DOHH2 (cell line): ENCODE results near the gene CLCN6.

Source experiments
- H3F3A ChIP-seq: fragments of 200-600 bp; sonication (generic), shearing (Covaris generic); 2 replicates; pipeline ENCODE4 v1.6.0; 2016; ENCODE audit warnings: antibody characterized with exemption, mild to moderate bottlenecking; ENCODE audit not compliant: control insufficient read depth, insufficient read depth
- H3K27ac ChIP-seq: fragments of 200-600 bp; sonication (generic); 2 replicates; pipeline ENCODE4 v1.5.1; 2014; ENCODE audit warnings: low read depth, mild to moderate bottlenecking, low read length, moderate library complexity
- H3K27me3 ChIP-seq: fragments of 200-600 bp; sonication (generic); 2 replicates; pipeline ENCODE4 v1.6.1; 2014; ENCODE audit warnings: mild to moderate bottlenecking, low read length, mixed read lengths; ENCODE audit not compliant: control insufficient read depth
- H3K36me3 ChIP-seq: fragments of 200-600 bp; sonication (generic); 2 replicates; pipeline ENCODE4 v1.6.1; 2014; ENCODE audit warnings: mild to moderate bottlenecking, low read length, moderate library complexity, mixed read lengths; ENCODE audit not compliant: control insufficient read depth
- H3K4me1 ChIP-seq: fragments of 200-600 bp; sonication (generic); 2 replicates; pipeline ENCODE4 v1.6.1; 2014; ENCODE audit warnings: mild to moderate bottlenecking, low read length, mixed read lengths; ENCODE audit not compliant: control insufficient read depth
- H3K4me2 ChIP-seq: fragments of 200-600 bp; sonication (generic); 2 replicates; pipeline ENCODE4 v1.6.0; 2014; ENCODE audit warnings: mild to moderate bottlenecking, low read length, moderate library complexity
- H3K4me3 ChIP-seq: fragments of 200-600 bp; sonication (generic); 2 replicates; pipeline ENCODE4 v1.5.1; 2014; ENCODE audit warnings: mild to moderate bottlenecking, low read length, mixed read lengths
- H3K79me2 ChIP-seq: fragments of 200-600 bp; sonication (generic); 2 replicates; pipeline ENCODE4 v1.6.1; 2014; ENCODE audit warnings: mild to moderate bottlenecking, low read length, mixed read lengths; ENCODE audit not compliant: control insufficient read depth
- H3K9me2 ChIP-seq: fragments of 200-600 bp; sonication (generic); replicated peaks from 2 replicates; pipeline ENCODE4 v1.6.1; 2014; ENCODE audit warnings: mild to moderate bottlenecking, low read length, mixed read lengths; ENCODE audit not compliant: control insufficient read depth
- H3K9me3 ChIP-seq: fragments of 200-600 bp; sonication (generic); 2 replicates; pipeline ENCODE4 v1.6.1; 2014; ENCODE audit warnings: antibody characterized with exemption, low read length, mixed read lengths; ENCODE audit not compliant: control insufficient read depth, insufficient read depth
- H4K20me1 ChIP-seq: fragments of 200-600 bp; sonication (generic); 2 replicates; pipeline ENCODE4 v1.6.0; 2014; ENCODE audit warnings: low read depth, mild to moderate bottlenecking, antibody characterized with exemption, low read length, moderate library complexity; ENCODE audit not compliant: control insufficient read depth, insufficient read depth
- CTCF ChIP-seq: fragments of 200-600 bp; sonication (generic); IDR thresholded peaks from one replicate; pipeline ENCODE4 v1.5.1; 2014; ENCODE audit warnings: antibody characterized with exemption, mild to moderate bottlenecking, low read depth, low read length; ENCODE audit not compliant: poor library complexity, severe bottlenecking
- EZH2phosphoT487 ChIP-seq: fragments of 200-600 bp; sonication (generic); IDR thresholded peaks from 2 replicates; pipeline ENCODE4 v1.6.1; 2017; ENCODE audit warnings: borderline replicate concordance, mild to moderate bottlenecking, antibody characterized with exemption, low read length, moderate library complexity, mixed read lengths

Gene CLCN6

DNA sequence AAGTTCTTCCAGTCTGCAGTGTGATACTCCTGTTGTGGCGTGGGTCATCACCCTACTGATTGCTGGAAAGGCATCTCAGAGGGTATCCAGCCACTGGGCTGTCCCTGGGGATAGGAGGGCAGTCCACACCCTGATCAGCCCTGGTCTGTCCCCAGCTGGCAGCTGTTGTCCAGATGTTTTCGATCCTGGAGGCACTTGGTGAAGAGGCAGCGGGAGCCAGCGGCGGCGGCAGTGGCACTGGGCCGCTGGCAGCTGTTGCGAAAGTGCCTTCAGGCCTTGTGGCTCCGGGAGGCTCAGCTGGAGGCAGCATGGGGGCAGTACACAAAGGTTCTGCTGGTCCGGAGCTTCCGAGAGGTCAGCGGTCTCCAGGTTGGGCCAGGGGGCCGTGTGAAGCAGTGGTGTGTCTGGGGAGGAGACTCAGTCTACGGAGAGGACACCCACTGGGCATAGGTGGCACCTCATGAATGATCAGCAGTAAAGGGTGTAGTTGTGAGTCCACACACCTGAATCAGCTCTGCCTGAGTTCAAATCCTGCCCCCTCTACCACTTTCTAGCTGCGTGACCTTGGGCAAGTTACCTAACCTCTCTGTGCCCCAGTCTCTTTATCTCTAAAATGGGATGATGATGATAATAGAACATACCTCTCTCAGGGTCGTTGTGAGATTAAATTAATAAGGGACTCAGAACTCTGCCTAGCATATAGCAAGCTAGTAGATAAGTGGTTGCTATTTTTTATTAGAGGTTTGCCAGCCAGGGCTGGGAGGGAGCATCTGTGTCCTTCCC is 37.9 kb upstream of the CLCN6 start:
- Histone ChIP-seq H3F3A (peaks cover 2% of the 10 kb centered on the region; the same call in 1 of the 2 replicates), H3K79me2 (no peaks in the 10 kb centered on the region), H3K27me3 (no peaks in the 10 kb centered on the region), H3K9me2 (no peaks in the 10 kb centered on the region), H3K9me3 (no peaks in the 10 kb centered on the region), H3K27ac (no peak overlapping the region), H3K4me2 (no peak overlapping the region), H4K20me1 (no peaks in the 10 kb centered on the region), H3K4me1 (peaks cover 12% of the 10 kb centered on the region), H3K4me3 (no peak overlapping the region), H3K36me3 (no peaks in the 10 kb centered on the region)
- TF ChIP-seq EZH2phosphoT487 (no peak), CTCF (no peak)

DNA sequence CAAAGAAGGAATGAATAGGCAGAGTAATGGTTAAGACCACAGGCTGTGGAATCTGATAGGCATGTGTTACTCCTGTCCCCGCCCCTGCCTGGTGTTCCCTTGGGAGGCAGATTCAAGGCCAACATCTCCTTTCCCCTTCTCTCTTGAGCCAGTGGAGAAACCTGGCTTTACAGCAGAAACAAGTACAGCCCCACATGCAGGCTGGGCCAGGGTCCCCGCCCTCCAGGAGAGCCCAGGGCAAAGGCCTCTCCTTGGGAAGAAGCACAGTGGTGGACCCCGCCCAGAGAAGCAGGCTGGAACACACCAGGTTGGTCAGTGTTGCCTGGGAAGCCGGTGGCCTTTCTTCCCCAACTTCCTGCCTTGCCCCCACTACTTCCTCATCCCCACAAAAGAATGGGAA is 37.2 kb upstream of the CLCN6 start:
- Histone ChIP-seq H4K20me1 (no peaks in the 10 kb centered on the region), H3K9me2 (no peaks in the 10 kb centered on the region), H3K27me3 (no peaks in the 10 kb centered on the region), H3K9me3 (no peaks in the 10 kb centered on the region), H3K79me2 (no peaks in the 10 kb centered on the region), H3F3A (peaks cover 2% of the 10 kb centered on the region; the same call in 1 of the 2 replicates), H3K4me3 (no peak overlapping the region), H3K27ac (no peak overlapping the region), H3K4me1 (peaks cover 12% of the 10 kb centered on the region), H3K4me2 (no peak overlapping the region), H3K36me3 (no peaks in the 10 kb centered on the region)
- TF ChIP-seq CTCF (no peak), EZH2phosphoT487 (no peak)

- Histone ChIP-seq H3F3A (peaks cover 2% of the 10 kb centered on the region; the same call in 1 of the 2 replicates), H3K27ac (no peak overlapping the region), H3K79me2 (no peaks in the 10 kb centered on the region), H3K27me3 (no peaks in the 10 kb centered on the region), H4K20me1 (no peaks in the 10 kb centered on the region), H3K4me1 (peaks cover 12% of the 10 kb centered on the region), H3K4me3 (no peak overlapping the region), H3K36me3 (no peaks in the 10 kb centered on the region), H3K9me3 (no peaks in the 10 kb centered on the region), H3K4me2 (no peak overlapping the region), H3K9me2 (no peaks in the 10 kb centered on the region)
- no peak for TF ChIP-seq CTCF
- no peak for TF ChIP-seq EZH2phosphoT487
Observed at GRCh38 chr1:11769274-11769673, 36.7 kb upstream of the CLCN6 start.
